ENCODE data around the gene DCDC2B. TPM values are rescaled to one million over a fixed set of nuclear protein-coding genes. Genes with fewer than 3 reads are reported as not detected.

DCDC2B gene
- total RNA-seq, 1 experiment from 2014 or later, result not detected

DNA sequence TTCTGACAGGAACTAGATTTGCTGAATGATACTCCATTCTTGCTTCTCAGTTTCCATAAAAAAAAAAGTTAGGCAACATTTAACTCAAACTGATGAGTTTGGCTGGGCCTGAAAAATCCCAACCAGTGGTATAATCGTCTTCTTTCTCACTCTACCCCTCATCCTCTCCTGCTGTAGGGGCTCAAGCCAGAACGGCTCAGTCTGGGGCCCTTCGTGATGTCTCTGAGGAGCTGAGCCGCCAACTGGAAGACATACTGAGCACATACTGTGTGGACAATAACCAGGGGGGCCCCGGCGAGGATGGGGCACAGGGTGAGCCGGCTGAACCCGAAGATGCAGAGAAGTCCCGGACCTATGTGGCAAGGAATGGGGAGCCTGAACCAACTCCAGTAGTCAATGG is 27.8 kb upstream of the DCDC2B start:
- H3K56ac ChIP-seq (ENCODE audit: insufficient read length, low read depth, low read length), result no peak overlapping the region
- DNase-seq, result no peak
- WGBS (ENCODE audit: extremely low coverage, insufficient read length, low lambda C conversion rate), result no CpG with 5 or more reads among the region's 9 CpGs
- H2BK5ac ChIP-seq (ENCODE audit: insufficient read length, low read length), result no peak overlapping the region
- TF ChIP-seq, protein P1, sequence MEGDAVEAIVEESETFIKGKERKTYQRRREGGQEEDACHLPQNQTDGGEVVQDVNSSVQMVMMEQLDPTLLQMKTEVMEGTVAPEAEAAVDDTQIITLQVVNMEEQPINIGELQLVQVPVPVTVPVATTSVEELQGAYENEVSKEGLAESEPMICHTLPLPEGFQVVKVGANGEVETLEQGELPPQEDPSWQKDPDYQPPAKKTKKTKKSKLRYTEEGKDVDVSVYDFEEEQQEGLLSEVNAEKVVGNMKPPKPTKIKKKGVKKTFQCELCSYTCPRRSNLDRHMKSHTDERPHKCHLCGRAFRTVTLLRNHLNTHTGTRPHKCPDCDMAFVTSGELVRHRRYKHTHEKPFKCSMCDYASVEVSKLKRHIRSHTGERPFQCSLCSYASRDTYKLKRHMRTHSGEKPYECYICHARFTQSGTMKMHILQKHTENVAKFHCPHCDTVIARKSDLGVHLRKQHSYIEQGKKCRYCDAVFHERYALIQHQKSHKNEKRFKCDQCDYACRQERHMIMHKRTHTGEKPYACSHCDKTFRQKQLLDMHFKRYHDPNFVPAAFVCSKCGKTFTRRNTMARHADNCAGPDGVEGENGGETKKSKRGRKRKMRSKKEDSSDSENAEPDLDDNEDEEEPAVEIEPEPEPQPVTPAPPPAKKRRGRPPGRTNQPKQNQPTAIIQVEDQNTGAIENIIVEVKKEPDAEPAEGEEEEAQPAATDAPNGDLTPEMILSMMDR (conservative IDR thresholded peaks at IDR 0.05), result no peak
- Mint-ChIP-seq H3K9me3 (no peaks in the 10 kb centered on the region), H3K36me3 (ENCODE audit: insufficient read depth in 1 of 3, low read depth in 3 of 3) (peaks cover 36 to 56% (median 49%) of the 10 kb centered on the region in 3 experiments), H3K27me3 (ENCODE audit: low read depth) (no peaks in the 10 kb centered on the region), H3K4me3 (peak overlapping the region; percentile 92), H3K4me1 (peaks cover 28 to 33% of the 10 kb centered on the region in 2 experiments), H3K27ac (peak overlapping the region; percentile 4 to 75 (median 23); a peak in 3 of 7 replicates)
- H4K20me1 ChIP-seq (ENCODE audit: control insufficient read depth, insufficient read depth, insufficient read length), result no peaks in the 10 kb centered on the region
- no peak overlapping the region for H2BK20ac ChIP-seq (ENCODE audit: low read depth, low read length, poor library complexity, severe bottlenecking)
- H3K9me3 ChIP-seq (ENCODE audit: control insufficient read depth, low read depth, low read length), result no peaks in the 10 kb centered on the region
- no peak overlapping the region for H2BK12ac ChIP-seq (ENCODE audit: insufficient read length, low read depth, low read length)
- H3K4ac ChIP-seq (ENCODE audit: low read depth, low read length), result no peak overlapping the region
- peaks cover 6% of the 10 kb centered on the region for H3K79me1 ChIP-seq (ENCODE audit: insufficient read depth, low read depth, low read length, poor library complexity, severe bottlenecking)
- no peak overlapping the region for H3K14ac ChIP-seq (ENCODE audit: insufficient read depth, low read length)
- no peak overlapping the region for H3K27ac ChIP-seq (ENCODE audit: insufficient read length, low read depth, low read length)
- H3K4me2 ChIP-seq (ENCODE audit: insufficient read depth, insufficient read length, low read length), result peak overlapping the region; percentile 77
- no peak overlapping the region for H4K91ac ChIP-seq (ENCODE audit: insufficient read length, low read depth, low read length)
- H3T11ph ChIP-seq (ENCODE audit: low read length), result no peak overlapping the region
- peaks cover 7% of the 10 kb centered on the region for H3K23me2 ChIP-seq (ENCODE audit: insufficient read length, low read depth, low read length, poor library complexity, severe bottlenecking)
- no peak overlapping the region for H4K5ac ChIP-seq (ENCODE audit: insufficient read length, low read depth, low read length)
- no peak overlapping the region for H3K9ac ChIP-seq (ENCODE audit: extremely low read depth, insufficient read length, low read length)
- H2BK15ac ChIP-seq (ENCODE audit: low read depth, low read length), result no peak overlapping the region
- H2AK5ac ChIP-seq (ENCODE audit: insufficient read length, low read length), result no peak overlapping the region
- no peaks in the 10 kb centered on the region for H3K27me3 ChIP-seq (ENCODE audit: insufficient read depth, low read length)
- no peak overlapping the region for H3K23ac ChIP-seq (ENCODE audit: insufficient read length, low read depth, low read length)
- peaks cover 4% of the 10 kb centered on the region; the same call in 1 of the 2 replicates for H3K79me2 ChIP-seq (ENCODE audit: insufficient read depth, low read length)
- no peak overlapping the region for H2AFZ ChIP-seq (ENCODE audit: low read length)
- no peak overlapping the region for H2BK120ac ChIP-seq (ENCODE audit: low read depth, low read length, poor library complexity, severe bottlenecking)
- H4K8ac ChIP-seq (replicated peaks; ENCODE audit: insufficient read length, low read depth, low read length), result no peak overlapping the region
- H3K4me1 ChIP-seq (ENCODE audit: insufficient read depth, low read length), result peaks cover 6% of the 10 kb centered on the region
- H3K18ac ChIP-seq (ENCODE audit: insufficient read length, low read depth, low read length), result no peak overlapping the region
